GM10847 (cell line): ENCODE measurements around the gene PARVB.

Source experiments
- POLR2A ChIP-seq: IDR thresholded peaks from 2 replicates; pipeline ENCODE4 v1.6.1; 2011; ENCODE audit not compliant: insufficient read length; ENCODE audit errors: extremely low read depth

The PARVB gene

GRCh38 chr22:44187652-44188230 is 163.6 kb downstream of the PARVB start:
- TF ChIP-seq POLR2A = no peak

- TF ChIP-seq POLR2A = no peak
These were observed 164.2 kb downstream of the PARVB start for GRCh38 chr22:44188316-44188715.

- TF ChIP-seq POLR2A = no peak
These were observed 165.0 kb downstream of the PARVB start for GRCh38 chr22:44188986-44189630.

- TF ChIP-seq POLR2A = no peak
These were observed 166.4 kb downstream of the PARVB start for GRCh38 chr22:44190381-44190976.

GRCh38 chr22:44191036-44191454 is 166.9 kb downstream of the PARVB start:
- no peak for TF ChIP-seq POLR2A

GRCh38 chr22:44192098-44192815 is 168.2 kb downstream of the PARVB start:
- TF ChIP-seq POLR2A = no peak

- no peak for TF ChIP-seq POLR2A
These were observed 168.9 kb downstream of the PARVB start for GRCh38 chr22:44192816-44193534.

GRCh38 chr22:44193535-44193891 is 169.4 kb downstream of the PARVB start:
- TF ChIP-seq POLR2A = no peak

- TF ChIP-seq POLR2A = no peak
These were observed 170.5 kb downstream of the PARVB start for GRCh38 chr22:44194569-44194968.

GRCh38 chr22:44195189-44195871 is 171.2 kb downstream of the PARVB start:
- TF ChIP-seq POLR2A = no peak

- no peak for TF ChIP-seq POLR2A
These were observed 172.1 kb downstream of the PARVB start for GRCh38 chr22:44196241-44196640.

- TF ChIP-seq POLR2A = no peak
These were observed 172.6 kb downstream of the PARVB start for GRCh38 chr22:44196731-44197131.

GRCh38 chr22:44197271-44197670 is 173.2 kb downstream of the PARVB start:
- no peak for TF ChIP-seq POLR2A

GRCh38 chr22:44199164-44199563 is 175.1 kb downstream of the PARVB start:
- no peak for TF ChIP-seq POLR2A

- TF ChIP-seq POLR2A = no peak
These were observed 175.8 kb downstream of the PARVB start for GRCh38 chr22:44199866-44200265.
